SU-DHL-6 (cell line): ENCODE results near the gene ELOVL6.

Source experiments
- H2AFZ ChIP-seq: fragments of 200-600 bp; sonication (generic); 2 replicates; pipeline ENCODE4 v1.6.1; 2014; ENCODE audit warnings: low read depth, mild to moderate bottlenecking, moderate library complexity, mixed read lengths, antibody characterized with exemption, low read length; ENCODE audit not compliant: severe bottlenecking
- H3F3A ChIP-seq: fragments of 200-600 bp; shearing (Covaris generic); 2 replicates; pipeline ENCODE4 v1.6.0; 2016; ENCODE audit warnings: antibody characterized with exemption, mild to moderate bottlenecking; ENCODE audit not compliant: insufficient read depth
- H3K27ac ChIP-seq: fragments of 200-600 bp; sonication (generic); 2 replicates; pipeline ENCODE4 v1.5.1; 2016; ENCODE audit warnings: low read depth, mild to moderate bottlenecking, low read length, moderate library complexity, mixed read lengths
- H3K27me3 ChIP-seq: fragments of 200-600 bp; sonication (generic), shearing (Covaris generic); 2 replicates; pipeline ENCODE4 v1.6.0; 2014; ENCODE audit warnings: mild to moderate bottlenecking, low read length
- H3K36me3 ChIP-seq: fragments of 200-600 bp; sonication (generic); 2 replicates; pipeline ENCODE4 v1.6.1; 2014; ENCODE audit warnings: mild to moderate bottlenecking, low read length, mixed read lengths
- H3K4me2 ChIP-seq: fragments of 300-600, 200-600 bp; shearing (Covaris generic), sonication (generic); 2 replicates; pipeline ENCODE4 v1.6.0; 2014; ENCODE audit warnings: low read length, low read depth, mild to moderate bottlenecking; ENCODE audit not compliant: poor library complexity, severe bottlenecking
- H3K4me3 ChIP-seq: fragments of 200-600 bp; sonication (generic); 2 replicates; pipeline ENCODE4 v1.5.1; 2014; ENCODE audit warnings: antibody characterized with exemption, low read length, mild to moderate bottlenecking, mixed read lengths; ENCODE audit not compliant: insufficient read depth, poor library complexity, severe bottlenecking
- H3K79me2 ChIP-seq: fragments of 200-600 bp; sonication (generic); 2 replicates; pipeline ENCODE4 v1.6.1; 2014; ENCODE audit warnings: mild to moderate bottlenecking, low read length, moderate library complexity; ENCODE audit not compliant: insufficient read depth
- H3K9ac ChIP-seq: fragments of 200-600 bp; sonication (generic); 2 replicates; pipeline ENCODE4 v1.7.0; 2014; ENCODE audit warnings: mild to moderate bottlenecking, low read length
- H3K9me2 ChIP-seq: fragments of 200-600 bp; sonication (generic); replicated peaks from 2 replicates; pipeline ENCODE4 v1.6.1; 2014; ENCODE audit warnings: low read length; ENCODE audit not compliant: insufficient read depth
- H3K9me3 ChIP-seq: fragments of 200-600 bp; sonication (generic); 2 replicates; pipeline ENCODE4 v1.6.1; 2014; ENCODE audit warnings: low read length, mixed read lengths; ENCODE audit not compliant: insufficient read depth
- H4K20me1 ChIP-seq: fragments of 200-600 bp; sonication (generic); 2 replicates; pipeline ENCODE4 v1.6.1; 2014; ENCODE audit warnings: low read depth, mild to moderate bottlenecking, antibody characterized with exemption, low read length, moderate library complexity, mixed read lengths
- EZH2phosphoT487 ChIP-seq: fragments of 200-600 bp; sonication (generic), shearing (Covaris generic); conservative IDR thresholded peaks from 2 replicates; pipeline ENCODE4 v1.6.1; 2018; ENCODE audit warnings: mild to moderate bottlenecking, antibody characterized with exemption, low read length, moderate library complexity, mixed read lengths
- TF ChIP-seq, protein P1 (sequence below): fragments of 200-600 bp; sonication (generic); IDR thresholded peaks from one replicate; pipeline ENCODE4 v1.5.1; 2017; ENCODE audit warnings: antibody characterized with exemption, mild to moderate bottlenecking, low read length, moderate library complexity; ENCODE audit not compliant: insufficient read depth, poor library complexity, severe bottlenecking

ELOVL6 gene

DNA sequence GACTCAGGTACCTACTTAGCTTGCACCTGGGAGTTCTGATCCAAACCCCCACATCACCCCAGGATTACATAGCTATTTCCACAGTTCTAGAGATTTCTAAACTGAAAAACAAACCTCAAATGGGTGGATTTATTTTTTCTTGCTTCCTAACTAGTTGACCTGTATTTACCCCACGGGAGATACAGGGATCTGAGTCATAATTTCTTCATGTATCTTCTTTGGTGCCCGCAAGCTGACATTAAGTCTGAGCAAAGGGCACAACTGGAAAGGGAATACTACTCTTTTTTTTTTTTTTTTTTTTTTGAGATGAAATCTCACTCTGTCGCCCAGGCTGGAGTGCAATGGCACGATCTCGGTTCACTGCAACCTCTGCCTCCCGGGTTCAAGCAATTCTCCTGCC, 10.0 kb upstream of the ELOVL6 start:
- Histone ChIP-seq H3K36me3 (no peaks in the 10 kb centered on the region), H3K27ac (no peak overlapping the region), H3K4me2 (no peak overlapping the region), H3K79me2 (no peaks in the 10 kb centered on the region), H3K27me3 (no peaks in the 10 kb centered on the region), H3F3A (no peaks in the 10 kb centered on the region), H3K9me3 (no peaks in the 10 kb centered on the region), H3K4me3 (no peak overlapping the region), H3K9me2 (no peaks in the 10 kb centered on the region), H3K9ac (no peak overlapping the region), H4K20me1 (no peaks in the 10 kb centered on the region), H2AFZ (no peak overlapping the region)
- TF ChIP-seq, protein P1, sequence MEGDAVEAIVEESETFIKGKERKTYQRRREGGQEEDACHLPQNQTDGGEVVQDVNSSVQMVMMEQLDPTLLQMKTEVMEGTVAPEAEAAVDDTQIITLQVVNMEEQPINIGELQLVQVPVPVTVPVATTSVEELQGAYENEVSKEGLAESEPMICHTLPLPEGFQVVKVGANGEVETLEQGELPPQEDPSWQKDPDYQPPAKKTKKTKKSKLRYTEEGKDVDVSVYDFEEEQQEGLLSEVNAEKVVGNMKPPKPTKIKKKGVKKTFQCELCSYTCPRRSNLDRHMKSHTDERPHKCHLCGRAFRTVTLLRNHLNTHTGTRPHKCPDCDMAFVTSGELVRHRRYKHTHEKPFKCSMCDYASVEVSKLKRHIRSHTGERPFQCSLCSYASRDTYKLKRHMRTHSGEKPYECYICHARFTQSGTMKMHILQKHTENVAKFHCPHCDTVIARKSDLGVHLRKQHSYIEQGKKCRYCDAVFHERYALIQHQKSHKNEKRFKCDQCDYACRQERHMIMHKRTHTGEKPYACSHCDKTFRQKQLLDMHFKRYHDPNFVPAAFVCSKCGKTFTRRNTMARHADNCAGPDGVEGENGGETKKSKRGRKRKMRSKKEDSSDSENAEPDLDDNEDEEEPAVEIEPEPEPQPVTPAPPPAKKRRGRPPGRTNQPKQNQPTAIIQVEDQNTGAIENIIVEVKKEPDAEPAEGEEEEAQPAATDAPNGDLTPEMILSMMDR = no peak
- no peak for TF ChIP-seq EZH2phosphoT487

DNA sequence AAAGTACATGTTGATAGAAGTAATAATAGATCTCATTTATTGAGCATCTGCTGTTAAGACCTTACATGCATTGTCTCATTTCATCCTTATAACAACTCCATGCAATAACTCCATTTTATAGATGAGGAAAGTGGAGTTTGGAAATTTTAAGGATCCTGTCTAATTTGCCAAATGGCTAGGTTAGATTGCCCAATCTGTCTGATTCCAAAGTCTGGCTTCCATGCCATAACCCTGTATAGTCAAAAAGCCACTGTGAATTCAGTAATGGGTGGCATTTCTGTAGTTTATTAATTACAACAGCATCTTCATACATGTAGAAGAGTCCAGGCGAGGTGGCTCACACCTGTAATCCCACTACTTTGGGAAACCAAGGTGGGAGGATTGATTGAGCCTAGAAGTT, 8.8 kb upstream of the ELOVL6 start:
- Histone ChIP-seq H3F3A (no peaks in the 10 kb centered on the region), H3K9me2 (no peaks in the 10 kb centered on the region), H2AFZ (no peak overlapping the region), H3K27ac (no peak overlapping the region), H3K27me3 (no peaks in the 10 kb centered on the region), H3K4me2 (no peak overlapping the region), H3K9ac (no peak overlapping the region), H3K36me3 (no peaks in the 10 kb centered on the region), H3K79me2 (no peaks in the 10 kb centered on the region), H4K20me1 (no peaks in the 10 kb centered on the region), H3K4me3 (no peak overlapping the region), H3K9me3 (no peaks in the 10 kb centered on the region)
- TF ChIP-seq, protein P1 = no peak
- no peak for TF ChIP-seq EZH2phosphoT487

GRCh38 chr4:110202024-110202423, 3.6 kb upstream of the ELOVL6 start:
- Histone ChIP-seq H3K27me3 (no peaks in the 10 kb centered on the region), H3K36me3 (no peaks in the 10 kb centered on the region)
- no peak for TF ChIP-seq EZH2phosphoT487
- TF ChIP-seq, protein P1 = no peak

More at GRCh38 chr4:110202024-110202423, 3.6 kb upstream of the ELOVL6 start:
- H3K9me2 ChIP-seq = no peaks in the 10 kb centered on the region
- H2AFZ ChIP-seq = no peak overlapping the region
- H3K4me3 ChIP-seq = no peak overlapping the region
- no peak overlapping the region for H3K9ac ChIP-seq
- H3K79me2 ChIP-seq = no peaks in the 10 kb centered on the region
- no peaks in the 10 kb centered on the region for H3F3A ChIP-seq
- no peaks in the 10 kb centered on the region for H3K9me3 ChIP-seq
- H3K27ac ChIP-seq = no peak overlapping the region
- no peaks in the 10 kb centered on the region for H4K20me1 ChIP-seq
- H3K4me2 ChIP-seq = no peak overlapping the region
